MM.1S (cell line): ENCODE results near the gene RGS17.

Experiments
- DNase-seq: peaks from one replicate; pipeline ENCODE4 v3.0.0-alpha.2; 2015
- H2AFZ ChIP-seq: fragments of 300-600 bp; sonication (generic); 2 replicates; pipeline ENCODE4 v1.6.0; 2016; ENCODE audit warnings: antibody characterized with exemption, low read length
- H3F3A ChIP-seq: fragments of 300-600 bp; sonication (generic); 2 replicates; pipeline ENCODE4 v1.6.1; 2016; ENCODE audit warnings: mild to moderate bottlenecking, antibody characterized with exemption, low read length, moderate library complexity, mixed read lengths; ENCODE audit not compliant: insufficient read depth
- H3K27ac ChIP-seq: fragments of 300-600 bp; sonication (generic); 2 replicates; pipeline ENCODE4 v1.5.1; 2016; ENCODE audit warnings: mild to moderate bottlenecking, low read length
- H3K27me3 ChIP-seq: fragments of 300-600 bp; sonication (generic); replicated peaks from 2 replicates; pipeline ENCODE4 v1.6.0; 2016; ENCODE audit warnings: low read length; ENCODE audit not compliant: insufficient read depth
- H3K36me3 ChIP-seq: fragments of 300-600 bp; sonication (generic); replicated peaks from 2 replicates; pipeline ENCODE4 v1.6.1; 2016; ENCODE audit warnings: mild to moderate bottlenecking, low read length, mixed read lengths; ENCODE audit not compliant: insufficient read depth
- H3K4me1 ChIP-seq: fragments of 300-600 bp; sonication (generic); 2 replicates; pipeline ENCODE4 v1.6.1; 2016; ENCODE audit warnings: low read length, mixed read lengths
- H3K4me2 ChIP-seq: fragments of 300-600 bp; sonication (generic); 2 replicates; pipeline ENCODE4 v1.6.0; 2016; ENCODE audit warnings: low read depth, low read length
- H3K4me3 ChIP-seq: fragments of 300-600 bp; sonication (generic); 2 replicates; pipeline ENCODE4 v1.5.1; 2016; ENCODE audit warnings: low read length, mixed read lengths
- H3K79me2 ChIP-seq: fragments of 300-600 bp; sonication (generic); 2 replicates; pipeline ENCODE4 v1.6.1; 2016; ENCODE audit warnings: mixed run types, low read length, mixed read lengths
- H3K9ac ChIP-seq: fragments of 300-600 bp; sonication (generic); 2 replicates; pipeline ENCODE4 v1.6.1; 2016; ENCODE audit warnings: low read length, mixed read lengths
- H3K9me2 ChIP-seq: fragments of 300-600 bp; sonication (generic); replicated peaks from 2 replicates; pipeline ENCODE4 v1.6.1; 2016; ENCODE audit warnings: mild to moderate bottlenecking, low read length, mixed read lengths; ENCODE audit not compliant: insufficient read depth
- H3K9me3 ChIP-seq: fragments of 300-600 bp; sonication (generic); replicated peaks from 2 replicates; pipeline ENCODE4 v1.6.1; 2016; ENCODE audit warnings: mild to moderate bottlenecking, low read length, mixed read lengths; ENCODE audit not compliant: insufficient read depth
- H4K20me1 ChIP-seq: fragments of 300-600 bp; sonication (generic); 2 replicates; pipeline ENCODE4 v1.6.1; 2016; ENCODE audit warnings: mild to moderate bottlenecking, low read length, moderate library complexity, mixed read lengths; ENCODE audit not compliant: insufficient read depth
- CTCF ChIP-seq: fragments of 300-600 bp; sonication (generic); IDR thresholded peaks from 2 replicates; pipeline ENCODE4 v1.5.1; 2016; ENCODE audit warnings: antibody characterized with exemption, low read length, mixed read lengths
- EZH2 ChIP-seq: fragments of 300-600 bp; sonication (generic); optimal IDR thresholded peaks from 2 replicates; pipeline ENCODE3; 2017; ENCODE audit warnings: low read depth, mild to moderate bottlenecking, antibody characterized with exemption, low read length, mixed read lengths
- EZH2phosphoT487 ChIP-seq: fragments of 300-600 bp; sonication (generic); IDR thresholded peaks from 2 replicates; pipeline ENCODE4 v1.6.1; 2018; ENCODE audit warnings: antibody characterized with exemption, low read length

The RGS17 gene

GRCh38 chr6:153143200-153143599, 12.1 kb upstream of the RGS17 start:
- no peak for DNase-seq
- Histone ChIP-seq H3K4me2 (no peak overlapping the region), H3K36me3 (no peaks in the 10 kb centered on the region), H3K9me2 (no peaks in the 10 kb centered on the region), H3K27me3 (no peaks in the 10 kb centered on the region), H4K20me1 (no peaks in the 10 kb centered on the region), H3K9me3 (no peaks in the 10 kb centered on the region), H3K9ac (no peak overlapping the region), H3K27ac (no peak overlapping the region), H2AFZ (no peak overlapping the region), H3K4me3 (no peak overlapping the region), H3K79me2 (no peaks in the 10 kb centered on the region), H3K4me1 (no peaks in the 10 kb centered on the region), H3F3A (no peaks in the 10 kb centered on the region)
- TF ChIP-seq EZH2phosphoT487 (no peak), CTCF (no peak), EZH2 (no peak)

- H2AFZ ChIP-seq, result no peak overlapping the region
- DNase-seq, result no peak
- no peaks in the 10 kb centered on the region for H3K27me3 ChIP-seq
- no peak overlapping the region for H3K4me3 ChIP-seq
- H3K4me2 ChIP-seq, result no peak overlapping the region
- no peaks in the 10 kb centered on the region for H3F3A ChIP-seq
- TF ChIP-seq EZH2phosphoT487 (no peak), CTCF (no peak), EZH2 (no peak)
- no peak overlapping the region for H3K9ac ChIP-seq
- H3K27ac ChIP-seq, result no peak overlapping the region
- no peaks in the 10 kb centered on the region for H3K4me1 ChIP-seq
- no peaks in the 10 kb centered on the region for H4K20me1 ChIP-seq
- H3K9me2 ChIP-seq, result no peaks in the 10 kb centered on the region
- H3K9me3 ChIP-seq, result no peaks in the 10 kb centered on the region
- H3K36me3 ChIP-seq, result no peaks in the 10 kb centered on the region
- H3K79me2 ChIP-seq, result no peaks in the 10 kb centered on the region
Measured at GRCh38 chr6:153140299-153140698, 9.2 kb upstream of the RGS17 start.

- TF ChIP-seq CTCF (no peak), EZH2 (no peak), EZH2phosphoT487 (no peak)
- H3F3A ChIP-seq, result no peaks in the 10 kb centered on the region
- no peak overlapping the region for H2AFZ ChIP-seq
- no peaks in the 10 kb centered on the region for H3K9me2 ChIP-seq
- H3K79me2 ChIP-seq, result no peaks in the 10 kb centered on the region
- no peaks in the 10 kb centered on the region for H3K27me3 ChIP-seq
- no peak overlapping the region for H3K27ac ChIP-seq
- no peaks in the 10 kb centered on the region for H4K20me1 ChIP-seq
- no peaks in the 10 kb centered on the region for H3K9me3 ChIP-seq
- no peak for DNase-seq
- no peak overlapping the region for H3K4me2 ChIP-seq
- no peaks in the 10 kb centered on the region for H3K4me1 ChIP-seq
- no peaks in the 10 kb centered on the region for H3K36me3 ChIP-seq
- no peak overlapping the region for H3K9ac ChIP-seq
- H3K4me3 ChIP-seq, result no peak overlapping the region
Measured at GRCh38 chr6:153138930-153139329, 7.8 kb upstream of the RGS17 start.
